Right hindlimb (tissue), 1 donor: ENCODE data around the gene HCFC2.
"Not testable (repeated sequence)": the region's sequence is repeated elsewhere in the genome, so short reads cannot be mapped to it uniquely, and the experiment has no call there.

Experiments used
- DNase-seq: peaks from one replicate; pipeline ENCODE4 v3.0.0-alpha.2; 2018

HCFC2 gene

DNA sequence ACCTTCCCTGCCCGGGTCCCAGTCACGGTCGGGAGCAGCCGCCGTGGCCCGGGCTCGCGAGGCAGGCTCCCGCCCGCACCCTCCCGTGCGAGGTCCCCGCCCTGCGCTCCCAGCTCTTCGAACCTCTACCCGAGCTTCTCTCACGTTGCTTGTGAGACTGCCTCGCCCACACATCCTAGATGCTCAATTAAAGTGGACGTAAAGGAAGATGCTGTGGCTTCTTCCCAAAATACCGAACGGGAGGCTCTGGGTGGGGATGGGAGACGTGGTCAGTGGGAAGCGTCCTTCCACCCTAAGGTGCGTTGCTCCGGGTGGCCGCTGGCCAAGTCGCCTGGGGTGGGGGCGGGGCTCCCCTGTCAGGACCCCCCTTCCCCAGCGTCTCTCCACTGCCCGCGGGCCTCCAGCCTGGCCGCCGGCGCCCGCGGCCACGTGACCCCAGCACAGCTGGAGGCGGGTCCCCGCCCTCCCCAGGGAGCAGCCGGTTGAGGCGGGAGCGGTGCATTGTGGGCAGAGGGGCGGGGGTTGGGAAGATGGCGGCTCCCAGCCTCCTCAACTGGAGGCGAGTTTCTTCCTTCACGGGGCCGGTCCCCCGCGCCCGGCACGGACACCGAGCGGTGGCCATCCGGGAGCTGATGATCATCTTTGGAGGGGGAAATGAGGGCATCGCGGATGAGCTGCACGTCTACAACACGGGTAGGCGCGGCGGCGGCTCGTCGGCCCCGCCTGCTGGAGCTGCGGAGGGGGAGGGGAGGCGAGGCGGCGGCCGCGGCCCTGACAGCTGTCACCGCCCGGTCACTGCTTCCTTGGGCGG, at the start of gene HCFC2:
Gene HCFC2 (plus strand): TSS at position 501 of the 811 bp plus-strand sequence. CDS start 30 bp downstream, at position 531.
- DNase-seq: peak; percentile 96

DNA sequence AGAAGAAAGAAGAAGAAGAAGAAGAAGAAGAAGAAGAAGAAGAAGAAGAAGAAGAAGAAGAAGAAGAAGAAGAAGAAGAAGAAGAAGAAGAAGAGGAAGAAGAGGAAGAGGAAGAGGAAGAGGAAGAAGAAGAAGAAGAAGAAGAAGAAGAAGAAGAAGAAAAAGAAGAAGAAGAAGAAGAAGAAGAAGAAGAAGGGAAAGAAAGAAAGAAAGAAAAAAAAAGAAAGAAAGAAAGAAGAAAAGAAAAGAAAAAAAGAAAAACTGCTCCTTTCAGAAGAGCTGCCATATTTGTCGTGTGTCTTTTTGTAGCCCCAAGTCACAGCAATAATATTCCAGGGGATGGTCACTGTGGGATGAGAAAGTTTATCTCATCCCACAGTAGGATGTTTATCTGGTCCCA, 42.5 kb upstream of the HCFC2 start:
- DNase-seq: not testable (repeated sequence)

DNA sequence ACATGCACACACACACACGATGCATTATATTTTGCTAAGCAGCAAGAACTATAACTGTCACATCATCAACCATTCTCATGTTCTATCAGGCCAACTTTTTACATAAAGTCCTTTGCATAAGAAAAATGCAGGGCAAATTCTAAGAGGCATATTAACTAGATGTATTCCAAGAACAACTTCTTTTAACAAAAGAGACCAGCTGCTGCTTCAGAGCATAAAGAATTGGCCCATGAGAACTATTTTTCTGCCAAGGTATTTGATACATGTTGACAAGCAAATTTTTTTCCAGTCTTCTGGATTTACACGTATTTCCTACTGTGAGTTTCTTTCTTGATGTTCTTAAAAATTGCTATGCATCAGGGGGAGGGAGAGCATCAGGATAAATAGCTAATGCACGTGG, 41.5 kb upstream of the HCFC2 start:
- DNase-seq: no peak

DNA sequence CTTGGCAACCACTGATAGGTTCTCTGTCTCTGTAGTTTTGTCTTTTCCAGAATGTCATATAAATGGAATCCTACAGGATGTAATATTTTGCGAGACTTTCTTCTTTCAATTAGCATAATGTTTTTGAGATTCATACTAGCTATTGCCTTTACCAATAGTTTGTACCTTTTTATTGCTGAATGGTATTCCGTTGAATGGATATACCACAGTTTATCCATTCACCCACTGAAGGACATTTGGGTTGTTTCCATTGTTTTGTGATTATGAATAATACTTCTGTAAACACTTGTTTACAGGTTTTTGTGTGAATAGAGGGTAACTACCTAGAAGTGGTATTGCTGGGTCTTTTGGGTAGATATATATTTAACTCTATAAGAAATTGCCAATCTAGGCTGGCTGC, 40.6 kb upstream of the HCFC2 start:
- DNase-seq: no peak

DNA sequence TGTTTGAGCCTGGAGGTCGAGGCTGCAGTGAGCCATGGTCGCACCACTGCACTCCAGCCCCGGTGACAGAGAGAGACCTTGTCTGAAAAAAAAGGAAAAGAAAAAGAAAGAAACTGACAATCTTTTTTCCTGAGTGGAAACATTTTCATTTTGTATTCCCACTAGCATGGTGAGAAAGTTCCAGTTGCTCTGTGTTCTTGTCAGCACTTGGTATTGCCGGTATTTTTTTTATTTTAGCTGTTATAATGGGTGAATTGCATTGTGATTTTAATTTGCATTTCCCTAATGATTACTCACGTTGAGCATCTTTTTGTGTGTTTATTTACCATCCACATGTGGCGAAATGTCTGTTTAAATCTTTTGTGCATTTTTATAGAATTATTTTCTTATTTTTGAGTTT, 40.0 kb upstream of the HCFC2 start:
- no peak for DNase-seq

DNA sequence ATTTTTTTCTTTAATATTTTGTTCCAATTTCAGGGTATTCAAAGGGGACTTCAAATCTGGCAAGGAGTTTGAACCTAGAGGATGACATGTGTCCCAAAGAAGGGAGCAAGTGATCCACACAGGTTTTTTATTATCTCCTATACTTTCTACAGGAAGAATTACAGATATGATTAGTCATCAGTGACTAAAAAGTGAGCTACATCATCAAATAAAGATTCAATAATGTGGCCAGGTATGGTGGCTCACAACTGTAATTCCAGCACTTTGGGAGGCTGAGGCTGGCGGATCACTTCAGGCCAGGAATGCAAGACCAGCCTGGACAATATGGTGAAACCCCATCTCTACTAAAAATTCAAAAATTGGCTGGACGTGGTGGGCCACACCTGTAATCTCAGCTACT, 38.6 kb upstream of the HCFC2 start:
- no peak for DNase-seq

DNA sequence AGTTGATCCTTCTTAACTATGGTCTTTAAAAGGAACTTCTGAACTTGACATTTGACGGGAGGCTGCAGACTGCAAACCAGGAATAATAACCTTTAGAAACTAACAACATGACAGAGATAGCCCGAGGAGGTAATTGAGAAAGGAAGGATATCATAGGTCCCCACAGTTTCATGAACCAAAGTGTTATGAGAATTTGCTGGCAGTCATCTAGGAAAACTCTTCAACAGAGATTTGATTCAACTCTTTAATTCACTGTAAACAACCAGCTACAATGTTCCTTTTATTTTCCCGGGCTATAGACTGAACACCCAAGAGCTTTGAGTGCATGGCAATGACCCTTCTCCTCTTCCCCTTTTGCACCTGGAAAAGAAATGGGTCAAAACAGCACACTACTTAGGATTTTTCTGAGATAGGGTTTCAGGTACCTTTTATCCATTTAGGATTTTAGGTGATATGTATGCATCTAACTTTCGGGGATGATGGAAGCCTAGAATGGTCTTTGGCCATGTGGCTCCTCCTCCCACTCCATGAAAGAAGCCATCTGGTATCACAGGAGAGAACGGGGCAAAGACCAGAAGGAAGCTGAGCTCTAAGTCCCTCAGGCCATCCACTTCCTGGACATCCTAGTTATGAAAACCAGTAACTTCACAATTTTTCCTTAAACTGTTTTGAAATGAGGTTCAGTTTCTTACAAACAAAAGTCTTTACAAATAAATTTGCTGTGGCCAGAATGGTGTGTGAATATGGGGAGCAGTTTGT, 37.3 kb upstream of the HCFC2 start:
- DNase-seq: no peak

DNA sequence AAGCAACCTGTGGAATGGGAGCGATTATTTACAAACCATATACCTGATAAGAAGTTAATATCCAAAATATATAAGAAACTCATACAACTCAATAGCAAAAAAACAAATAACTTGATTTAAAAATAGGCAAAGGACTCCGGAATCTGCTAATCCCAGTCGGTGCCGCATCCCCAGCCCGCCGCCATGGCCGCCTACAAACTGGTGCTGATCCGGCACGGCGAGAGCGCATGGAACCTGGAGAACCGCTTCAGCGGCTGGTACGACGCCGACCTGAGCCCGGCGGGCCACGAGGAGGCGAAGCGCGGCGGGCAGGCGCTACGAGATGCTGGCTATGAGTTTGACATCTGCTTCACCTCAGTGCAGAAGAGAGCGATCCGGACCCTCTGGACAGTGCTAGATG, 33.7 kb upstream of the HCFC2 start:
- DNase-seq: not testable (repeated sequence)

DNA sequence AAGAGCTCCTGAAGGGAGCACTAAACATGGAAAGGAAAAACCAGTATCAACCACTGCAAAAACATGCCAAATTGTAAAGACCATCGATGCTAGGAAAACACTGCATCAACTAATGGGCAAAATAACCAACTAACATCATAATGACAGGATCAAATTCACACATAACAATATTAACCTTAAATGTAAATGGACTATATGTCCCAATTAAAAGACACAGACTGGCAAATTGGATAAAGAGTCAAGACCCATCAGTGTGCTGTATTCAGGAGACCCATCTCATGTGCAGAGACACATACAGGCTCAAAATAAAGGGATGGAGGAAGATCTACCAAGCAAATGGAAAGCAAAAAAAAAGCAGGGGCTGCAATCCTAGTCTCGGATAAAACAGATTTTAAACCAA, 28.2 kb upstream of the HCFC2 start:
- not testable (repeated sequence) for DNase-seq

DNA sequence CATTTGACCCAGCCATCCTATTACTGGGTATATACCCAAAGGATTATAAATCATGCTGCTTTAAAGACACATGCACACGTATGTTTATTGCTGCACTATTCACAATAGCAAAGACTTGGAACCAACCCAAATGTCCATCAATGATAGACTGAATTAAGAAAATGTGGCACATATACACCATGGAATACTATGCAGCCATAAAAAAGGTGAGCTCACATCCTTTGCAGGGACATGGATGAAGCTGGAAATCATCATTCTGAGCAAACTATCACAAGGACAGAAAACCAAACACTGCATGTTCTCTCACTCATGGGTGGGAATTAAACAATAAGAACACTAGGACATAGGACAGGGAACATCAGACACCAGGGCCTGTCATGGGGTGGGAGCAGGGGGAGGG, 24.6 kb upstream of the HCFC2 start:
- DNase-seq: not testable (repeated sequence)

DNA sequence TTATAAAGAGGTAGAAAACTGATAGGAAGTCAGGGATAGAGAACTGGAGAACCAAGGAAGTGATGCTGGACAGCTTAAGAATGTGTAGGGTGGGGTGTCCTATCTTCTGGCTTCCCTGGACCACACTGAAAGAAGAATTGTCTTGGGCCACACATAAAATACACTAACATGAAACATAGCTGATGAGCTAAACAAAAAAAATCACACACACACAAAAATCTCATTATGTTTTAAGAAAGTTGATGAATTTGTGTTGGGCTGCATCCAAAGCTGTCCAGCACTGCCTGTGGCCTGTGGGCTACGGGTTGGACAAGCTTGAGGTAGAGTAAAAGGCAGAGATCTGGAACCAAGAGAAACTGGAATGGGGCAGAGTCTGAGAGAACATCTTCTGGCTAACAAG, 21.8 kb upstream of the HCFC2 start:
- DNase-seq: no peak

DNA sequence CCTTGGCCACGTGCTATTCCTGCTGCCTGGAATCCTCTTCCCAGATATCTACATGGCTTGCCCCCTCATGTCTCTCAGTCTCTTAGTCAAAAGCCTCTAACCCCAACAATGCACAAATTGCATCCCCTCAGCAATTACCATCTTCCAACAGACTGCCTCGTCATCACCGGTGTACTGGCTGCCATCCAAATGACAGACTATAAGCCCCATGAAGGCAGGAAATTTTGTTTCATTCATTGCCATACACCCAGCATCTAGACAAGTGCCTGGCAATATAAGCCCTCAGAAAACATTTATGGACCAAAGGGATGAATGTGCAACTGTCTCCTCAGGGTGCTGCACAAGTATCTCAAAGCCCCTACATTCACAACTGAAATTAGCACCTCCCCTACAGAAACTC, 20.2 kb upstream of the HCFC2 start:
- no peak for DNase-seq

DNA sequence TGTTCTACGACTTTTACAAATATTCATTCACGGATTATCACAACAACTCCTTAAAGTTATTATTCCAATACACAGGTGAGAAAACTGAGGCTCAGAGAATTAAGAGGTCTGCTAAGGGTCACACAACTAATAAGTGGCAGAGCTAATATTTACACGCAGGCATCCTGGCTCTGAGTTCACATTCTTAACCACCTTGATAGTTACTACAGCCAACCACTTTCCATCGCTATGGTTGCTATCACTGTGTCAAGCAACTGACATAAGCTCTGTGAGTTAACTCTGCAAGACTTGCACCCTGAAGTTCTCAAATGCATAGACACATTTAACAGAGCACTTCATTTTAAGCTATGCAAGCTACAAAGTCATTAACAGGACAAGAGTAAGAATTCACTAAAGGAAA, 18.0 kb upstream of the HCFC2 start:
- DNase-seq: no peak

DNA sequence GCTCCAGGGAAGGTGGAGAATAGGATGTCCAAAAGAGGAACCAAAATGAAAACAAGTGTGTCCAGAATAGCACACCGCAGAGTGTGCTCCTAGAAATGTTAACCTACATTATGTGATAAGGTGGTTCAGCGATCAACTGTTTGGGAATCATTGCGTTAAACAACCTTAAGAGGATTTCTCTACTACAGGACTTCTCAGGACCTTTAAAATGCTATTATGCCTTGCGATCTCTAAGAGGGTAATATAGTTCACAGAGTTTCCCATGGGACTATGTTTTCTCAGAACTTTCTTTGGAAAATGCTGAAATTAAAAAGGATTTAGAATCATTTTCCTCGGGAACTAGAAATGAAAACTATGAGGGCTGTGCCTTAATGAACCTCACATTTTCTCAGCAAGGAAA, 16.2 kb upstream of the HCFC2 start:
- DNase-seq: no peak

DNA sequence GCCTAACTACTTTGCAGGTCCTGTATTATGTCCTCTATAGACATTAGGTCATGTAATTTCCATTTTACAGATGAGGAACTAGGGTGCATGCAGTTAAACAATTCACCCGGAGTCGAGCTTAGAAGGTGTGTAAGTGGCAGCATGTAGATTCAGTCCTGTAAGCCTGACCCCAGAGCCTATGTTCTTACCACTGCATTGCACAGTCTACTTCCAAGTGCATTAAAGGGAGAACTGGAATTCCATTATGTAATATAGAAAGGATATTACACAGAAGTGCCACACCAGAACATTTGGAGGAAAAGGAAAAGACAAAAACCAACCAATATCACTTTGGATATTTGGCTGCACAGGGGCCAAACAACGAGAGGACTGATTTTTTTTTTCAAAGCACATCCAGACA, 15.5 kb upstream of the HCFC2 start:
- DNase-seq: no peak

DNA sequence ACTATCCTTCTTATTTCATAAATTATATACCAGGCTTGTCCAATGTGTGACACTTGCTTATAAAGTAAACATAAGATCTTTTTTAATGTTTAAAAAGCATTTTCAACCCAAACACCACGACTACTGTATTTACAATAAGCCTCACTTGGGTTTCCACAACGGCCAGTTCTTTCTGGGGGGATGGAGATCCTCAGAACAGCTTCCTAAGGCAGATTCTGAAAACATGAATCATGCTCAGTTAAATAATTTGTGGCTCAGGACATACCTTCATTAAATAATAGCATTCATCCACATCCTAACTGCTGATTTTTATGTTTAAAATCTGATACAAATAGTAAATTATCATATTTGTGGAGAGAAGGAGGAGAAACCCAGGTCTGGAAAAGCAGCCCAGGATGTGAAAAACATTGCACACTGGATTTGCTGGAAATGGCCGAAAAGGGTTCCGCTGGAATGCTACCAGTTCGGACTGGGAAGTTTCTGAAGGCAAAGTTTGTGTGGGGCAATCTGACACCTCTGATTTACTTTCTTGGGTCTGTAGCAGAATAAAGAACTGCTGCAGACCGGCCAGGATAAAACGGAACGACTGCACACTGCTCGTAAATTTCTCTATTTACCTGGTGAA, 14.9 kb upstream of the HCFC2 start:
- DNase-seq: no peak

DNA sequence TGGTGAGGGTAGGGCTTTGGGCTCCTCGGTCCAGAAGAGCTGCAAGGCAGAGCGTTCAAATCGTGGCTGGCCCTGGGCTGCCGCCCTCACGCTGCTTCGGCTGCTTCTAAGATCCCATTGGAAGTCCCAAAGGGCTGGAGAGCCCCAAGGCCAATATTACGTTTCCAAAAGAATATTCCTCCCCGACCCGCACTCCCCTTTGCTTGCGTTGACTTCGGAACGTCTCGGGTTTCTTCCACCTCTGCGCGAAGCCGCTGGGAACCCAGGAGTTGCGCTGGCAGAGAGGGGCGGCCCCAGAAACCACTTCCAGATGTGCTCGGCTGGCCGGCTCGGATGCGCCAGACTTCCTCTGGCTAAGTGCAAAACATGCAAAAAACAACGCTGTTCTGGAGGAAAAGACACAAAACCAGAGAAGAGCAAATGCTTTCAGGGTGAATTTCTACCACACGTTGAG, 14.4 kb upstream of the HCFC2 start, which contains the start of gene GLT8D2:
Gene GLT8D2 (minus strand): TSS at position 285 of the 454 bp plus-strand sequence. CDS start 30,539 bp downstream, outside the sequence.
- peak; percentile 92 for DNase-seq

DNA sequence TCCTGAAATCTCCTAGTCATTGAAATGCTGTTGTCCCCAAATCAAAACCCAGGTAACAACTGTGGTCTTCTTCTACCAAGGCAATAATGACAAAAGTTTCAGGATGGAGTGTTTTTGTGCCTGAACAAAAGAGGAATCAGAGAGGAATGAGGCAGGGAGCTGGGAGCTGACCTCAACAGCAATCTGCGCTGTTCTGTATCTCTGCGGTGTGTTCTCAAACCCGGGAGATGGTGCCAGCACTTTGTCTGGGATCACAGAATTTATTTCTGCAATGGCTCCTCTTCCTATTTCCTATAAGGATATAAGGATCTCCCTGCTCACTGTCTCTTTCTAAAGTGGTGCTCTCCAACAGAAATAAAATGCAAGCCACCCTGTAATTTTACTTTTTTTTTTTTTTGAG, 13.9 kb upstream of the HCFC2 start:
- DNase-seq: peak; percentile 36

DNA sequence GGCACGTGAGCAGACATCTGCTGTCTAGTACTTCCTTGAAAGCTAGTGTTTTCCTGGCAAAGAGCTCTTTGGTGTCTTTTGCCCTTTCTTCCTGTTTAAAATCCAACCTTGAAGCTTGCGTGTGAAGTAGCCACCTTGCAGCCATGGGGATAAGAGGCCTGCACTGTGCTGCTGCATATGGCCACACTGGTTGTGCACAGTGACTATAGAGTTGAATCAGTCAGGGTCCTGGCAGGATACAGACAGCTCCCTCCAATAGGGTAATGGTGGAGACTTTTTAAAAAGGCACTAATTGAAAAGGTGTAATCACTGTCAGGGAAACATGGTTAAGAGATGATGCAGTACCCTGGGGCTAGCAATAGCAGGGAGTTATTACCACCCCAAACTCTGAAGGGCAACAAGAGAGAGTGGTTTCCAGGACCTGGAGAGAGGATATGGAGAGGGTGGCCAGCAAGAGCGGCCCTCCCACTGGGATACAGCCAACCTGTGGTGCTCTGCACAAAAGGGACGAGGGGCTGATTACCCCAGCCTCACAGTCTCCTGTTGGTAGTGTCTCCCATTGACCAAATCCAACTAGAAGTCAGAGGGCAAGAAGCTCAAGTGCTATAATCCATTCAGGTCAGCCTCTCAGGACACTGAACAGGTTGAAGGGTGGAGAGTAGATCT, 9.5 kb upstream of the HCFC2 start:
- DNase-seq: no peak

DNA sequence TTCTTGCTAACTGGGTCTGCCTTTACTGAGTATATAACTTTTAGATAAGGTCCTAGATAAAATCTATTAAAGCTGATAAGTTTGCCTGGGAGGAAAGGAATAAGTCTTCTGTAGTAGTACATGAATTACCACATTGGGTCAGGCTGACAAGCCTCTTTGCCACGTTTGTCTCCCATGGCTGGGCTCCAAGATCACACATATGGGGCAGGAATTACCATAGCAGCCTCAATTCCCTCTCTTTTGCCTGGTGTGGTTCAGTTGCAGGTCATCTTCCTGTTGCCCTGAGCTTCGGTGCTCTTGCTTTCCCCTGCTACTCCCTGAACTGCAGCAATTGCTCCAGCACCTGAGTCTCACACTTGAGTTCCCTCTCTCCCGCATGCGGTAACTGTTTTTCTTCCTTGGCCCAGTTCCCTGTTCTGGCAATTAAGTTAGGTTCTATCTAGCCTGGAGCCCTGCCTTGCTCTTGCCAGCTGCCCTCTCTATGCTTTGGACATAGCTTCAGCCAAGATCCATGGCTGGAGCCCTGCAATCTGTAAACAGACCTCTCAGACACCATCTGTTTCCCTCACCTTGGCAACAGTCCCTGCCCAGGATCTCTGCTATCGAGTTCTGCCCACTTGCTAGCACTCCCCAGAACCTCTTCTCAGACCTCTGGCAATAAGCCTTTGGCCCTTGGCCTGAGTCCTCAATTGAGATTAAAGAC, 8.5 kb upstream of the HCFC2 start:
- peak; percentile 80 for DNase-seq

DNA sequence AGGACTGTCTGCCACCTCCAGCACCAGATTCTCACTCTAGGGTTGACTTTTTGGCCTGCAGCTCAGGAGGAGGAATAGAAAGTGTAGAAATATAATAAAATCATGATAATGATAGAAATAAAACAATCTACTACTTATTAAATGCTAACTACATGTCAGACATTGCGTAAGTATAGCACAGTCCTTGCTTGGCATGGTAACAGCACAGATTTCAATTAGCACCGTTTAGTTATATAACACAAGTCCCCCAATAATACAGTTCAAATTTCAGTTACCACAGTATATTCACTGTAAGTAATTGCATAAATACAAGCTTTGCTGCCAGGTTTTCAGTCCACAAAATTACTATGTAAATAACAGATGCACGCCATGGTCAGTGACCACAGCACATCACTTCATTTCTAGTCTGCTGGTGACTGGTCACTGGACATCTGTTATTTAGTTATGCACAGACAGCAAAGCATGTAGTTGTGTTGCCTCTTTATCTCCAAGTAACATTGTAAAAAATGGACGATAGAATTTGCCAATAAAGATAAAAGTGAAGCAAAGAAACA, 7.8 kb upstream of the HCFC2 start:
- DNase-seq: no peak

DNA sequence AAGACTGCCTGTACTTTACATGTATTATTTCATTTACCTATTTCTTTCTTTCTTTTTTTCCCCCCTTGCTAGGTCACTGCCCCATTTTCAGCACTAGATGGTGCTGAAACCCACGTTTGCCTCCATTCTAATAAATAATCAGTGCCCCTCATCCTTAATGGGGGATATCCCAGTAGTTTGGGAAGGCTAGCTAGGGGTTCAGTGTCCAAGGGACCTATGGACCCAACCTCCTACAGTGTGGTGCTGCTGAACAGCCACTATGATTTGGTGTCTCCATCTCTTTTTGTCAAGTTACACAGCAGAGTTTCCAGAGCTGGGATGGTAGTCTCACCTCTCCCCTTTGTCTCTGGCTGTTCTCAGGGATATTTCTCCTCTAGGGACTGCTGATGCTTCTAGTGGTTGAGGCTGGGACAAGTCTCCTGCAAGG, 6.5 kb upstream of the HCFC2 start:
- no peak for DNase-seq
